HepG2 (cell line): Measurements from ENCODE around the gene C22orf42. TPM values are rescaled to one million over a fixed set of nuclear protein-coding genes. Genes with fewer than 3 reads are reported as not detected.

Experiments
- ATAC-seq: fragments of 200-7000 bp; cut with Tn5 transposase; 3 replicates; pipeline ENCODE4 v1.9.1; 2020; ENCODE audit warnings: mild to moderate bottlenecking, moderate library complexity
- BruUV-seq: library from RNA; stranded (reverse); fragments of 400-500 nt; replicated peaks from 2 replicates; lab custom pipeline; 2021; lab: Mats Ljungman, UMichigan
- CTCF ChIA-PET: fragments of 300-600 bp; formaldehyde crosslinking; extraction: SDS; loops from one replicate; lab custom pipeline; 2021; ENCODE audit warnings: low total read pairs, inconsistent platforms, low intra/inter-chr PET ratio; lab: Yijun Ruan, JAX
- POLR2A ChIA-PET: fragments of 350-600 bp; sonication (Branson Sonifier 250); formaldehyde crosslinking; loops from one replicate; lab custom pipeline; 2020; ENCODE audit warnings: antibody characterized with exemption, inconsistent platforms; lab: Yijun Ruan, JAX
- DNase-seq: peaks from one replicate; pipeline ENCODE4 v3.0.0-alpha.2; 2015; ENCODE audit warnings: low spot score
- FAIRE-seq: peaks from 3 replicates; lab custom pipeline; 2011; peaks lifted over from hg19 to GRCh38; lab: Jason Lieb, UNC
- H2AFZ ChIP-seq: one replicate; pipeline ENCODE4 v1.6.1; 2011; ENCODE audit warnings: low read length, inconsistent platforms
- H3K27ac ChIP-seq: fragments of 300-600 bp; 3 replicates; pipeline ENCODE4 v1.8.0; 2011; ENCODE audit warnings: mixed run types, mild to moderate bottlenecking, mixed read lengths, low read length, inconsistent platforms; ENCODE audit not compliant: insufficient read depth; ENCODE audit errors: extremely low read length
- H3K27me3 ChIP-seq, 2 experiments: fragments of 200-600 bp in 1 of 2; 2 replicates in 1 of 2; 3 replicates in 1 of 2; pipeline versions ENCODE4 v1.6.0 to v1.8.0; 2011; ENCODE audit warnings: low read length in 2 of 2, mild to moderate bottlenecking in 2 of 2, moderate library complexity in 2 of 2, inconsistent platforms in 1 of 2; ENCODE audit not compliant: insufficient read depth in 2 of 2, control insufficient read depth in 1 of 2
- H3K36me3 ChIP-seq, 2 experiments: fragments of 200-600 bp in 1 of 2; replicated peaks in 1 of 2; 2 replicates in 1 of 2; 3 replicates in 1 of 2; pipeline versions ENCODE4 v1.5.1 to v1.8.0; 2011; ENCODE audit warnings: low read length in 2 of 2, inconsistent platforms in 1 of 2; ENCODE audit not compliant: insufficient read depth in 2 of 2, control insufficient read depth in 1 of 2
- H3K4me1 ChIP-seq: 2 replicates; pipeline ENCODE4 v1.5.1; 2012; ENCODE audit warnings: low read length, inconsistent platforms; ENCODE audit not compliant: insufficient read depth
- H3K4me2 ChIP-seq: 2 replicates; pipeline ENCODE4 v1.6.0; 2011; ENCODE audit warnings: low read depth, low read length, inconsistent platforms
- H3K4me3 ChIP-seq, 3 experiments: fragments of 200-600 bp in 1 of 3; sonication (generic), shearing (Covaris generic) in 1 of 3; replicated peaks in 1 of 3; 2 replicates each; pipeline ENCODE4 v1.5.1; 2011 to 2016; ENCODE audit warnings: low read length in 3 of 3, inconsistent platforms in 2 of 3, low read depth in 2 of 3, mild to moderate bottlenecking in 2 of 3, control low read depth in 1 of 3, mixed read lengths in 1 of 3; ENCODE audit not compliant: insufficient read depth in 1 of 3
- H3K79me2 ChIP-seq: one replicate; pipeline ENCODE4 v1.6.1; 2011; ENCODE audit warnings: low read length, inconsistent platforms; ENCODE audit not compliant: insufficient read depth
- H3K9ac ChIP-seq: 2 replicates; pipeline ENCODE4 v1.6.0; 2011; ENCODE audit warnings: mild to moderate bottlenecking, low read depth, low read length, inconsistent platforms; ENCODE audit not compliant: insufficient read depth
- H3K9me3 ChIP-seq: 2 replicates; pipeline ENCODE4 v1.5.1; 2012; ENCODE audit warnings: mild to moderate bottlenecking, low read length
- H4K20me1 ChIP-seq: 2 replicates; pipeline ENCODE4 v1.6.0; 2011; ENCODE audit warnings: inconsistent platforms, mild to moderate bottlenecking, low read length, moderate library complexity; ENCODE audit not compliant: insufficient read depth
- CERS6 ChIP-seq: sonication (generic); formaldehyde crosslinking; IDR thresholded peaks from 2 replicates; pipeline ENCODE4 v1.5.0; 2020; ENCODE audit warnings: missing genetic modification reagents
- CREB3 ChIP-seq: sonication (generic); formaldehyde crosslinking; IDR thresholded peaks from 2 replicates; pipeline ENCODE4 v1.5.0; 2020; ENCODE audit warnings: missing genetic modification reagents
- MXD3 ChIP-seq: IDR thresholded peaks from 2 replicates; pipeline ENCODE4 v1.6.1; 2016; ENCODE audit warnings: mild to moderate bottlenecking, missing biosample characterization, missing genetic modification reagents
- UBTF ChIP-seq: sonication (generic); formaldehyde crosslinking; IDR thresholded peaks from 2 replicates; pipeline ENCODE4 v1.4.0; 2020; ENCODE audit warnings: mild to moderate bottlenecking, missing genetic modification reagents
- ZBTB7B ChIP-seq: sonication (generic); formaldehyde crosslinking; IDR thresholded peaks from 2 replicates; pipeline ENCODE4 v1.4.0; 2020; ENCODE audit warnings: missing genetic modification reagents
- ZKSCAN5 ChIP-seq: sonication (generic); formaldehyde crosslinking; IDR thresholded peaks from 2 replicates; pipeline ENCODE4 v1.5.1; 2020; ENCODE audit warnings: mild to moderate bottlenecking, missing genetic modification reagents
- ZNF260 ChIP-seq: sonication (generic); formaldehyde crosslinking; IDR thresholded peaks from 2 replicates; pipeline ENCODE4 v1.4.0; 2020; ENCODE audit warnings: missing genetic modification reagents, low read depth, mild to moderate bottlenecking, borderline replicate concordance
- ZNF281 ChIP-seq: sonication (generic); formaldehyde crosslinking; IDR thresholded peaks from 2 replicates; pipeline ENCODE4 v1.4.0; 2020; ENCODE audit warnings: missing genetic modification reagents, borderline replicate concordance
- ZNF468 ChIP-seq: sonication (generic); formaldehyde crosslinking; IDR thresholded peaks from 2 replicates; pipeline ENCODE4 v1.8.0; 2022; ENCODE audit warnings: mild to moderate bottlenecking, moderate library complexity, missing genetic modification reagents
- ZNF552 ChIP-seq: sonication (generic); formaldehyde crosslinking; IDR thresholded peaks from 2 replicates; pipeline ENCODE4 v1.9.0; 2022; ENCODE audit warnings: missing genetic modification reagents, mild to moderate bottlenecking, borderline replicate concordance
- ZNF607 ChIP-seq: sonication (generic); formaldehyde crosslinking; IDR thresholded peaks from 2 replicates; pipeline ENCODE4 v1.5.1; 2020; ENCODE audit warnings: missing genetic modification reagents, mild to moderate bottlenecking, borderline replicate concordance
- WGBS: methylation state at CpG from one replicate; pipeline ENCODE4 v1.1.6; 2017; ENCODE audit warnings: low lambda C conversion rate; 5-methylcytosine and 5-hydroxymethylcytosine counted together
- in situ Hi-C: cut with HindIII; loops from 2 replicates; pipeline ENCODE4 v1.10.0; 2017; ENCODE audit warnings: low pct_unique_long_range_greater_than_20kb; ENCODE audit not compliant: extremely low pct_ligation_motif_present
- intact Hi-C: fragments of 100-400 bp; cut with micrococcal nuclease; formaldehyde crosslinking; loops from one replicate; pipeline ENCODE4 v1.10.0; 2022; ENCODE audit not compliant: unreplicated experiment
- polyA plus RNA-seq, 8 experiments: library from polyadenylated mRNA; depleted of rRNA in 3 of 8; stranded (reverse) in 7 of 8; unstranded in 1 of 8; fragments of >200 nt; fragmentation: Illumina TruSeq in 4 of 8; extraction: Trizol in 4 of 8; gene quantifications; 2 replicates each; pipeline versions ENCODE4 v1.2.1 to v1.2.3, GENCODE V29; 2011 to 2016; ENCODE audit warnings: low read depth in 4 of 8, missing spikeins in 1 of 8, mixed read lengths in 1 of 8; ENCODE audit not compliant: insufficient read depth in 1 of 8
- total RNA-seq, 5 experiments: library from RNA; depleted of rRNA; stranded (reverse); fragments of >200 nt; fragmentation: Illumina TruSeq; extraction: Trizol; gene quantifications; 2 replicates each; pipeline ENCODE4 v1.2.3, GENCODE V29; 2016; ENCODE audit warnings: low read depth in 1 of 5

The C22orf42 gene
- total and polyA plus RNA-seq, 2 of the 13 experiments (the other 11 are each of a cell fraction or from before 2014, with no cell fraction given), result not detected

- peaks cover 27% of the 10 kb centered on the region for H3K4me1 ChIP-seq
- ChIA-PET POLR2A (no interaction called here), CTCF (interaction anchor here (1.1 kb wide), 1 partner anchor 60 kb away, joined by 5 read pairs; no protein-coding TSS in a partner anchor)
- peak; percentile 36 for ATAC-seq
- peak overlapping the region; percentile 37 for H3K4me2 ChIP-seq
- peak overlapping the region in 1 of 3 experiments; percentile 12; a peak in 1 of 6 replicates for H3K4me3 ChIP-seq
- no peaks in the 10 kb centered on the region for H3K36me3 ChIP-seq
- no peak overlapping the region for H3K9ac ChIP-seq
- FAIRE-seq, result no peak
- 93% methylated on average over 5 of the region's 30 CpGs for WGBS
- no peak overlapping the region for H3K27ac ChIP-seq
- TF ChIP-seq ZNF281 (CRISPR knock-in tag) (peak; percentile 55; the same call in 1 of the 2 replicates), ZKSCAN5 (CRISPR knock-in tag) (peak; percentile 65), CREB3 (CRISPR knock-in tag) (no peak), ZNF607 (CRISPR knock-in tag) (no peak), ZNF468 (no peak), ZNF552 (CRISPR knock-in tag) (no peak), CERS6 (CRISPR knock-in tag) (no peak), MXD3 (no peak), ZNF260 (CRISPR knock-in tag) (no peak), UBTF (CRISPR knock-in tag) (0 out of 2 replicates have a peak, but pooled peaks have one; percentile 5), ZBTB7B (CRISPR knock-in tag) (0 out of 2 replicates have a peak, but pooled peaks have one; percentile 18)
- no peaks in the 10 kb centered on the region; a peak in 1 of 5 replicates for H3K27me3 ChIP-seq
- BruUV-seq, result no TSS peak
- DNase-seq, result no peak
- no peaks in the 10 kb centered on the region for H4K20me1 ChIP-seq
- intact Hi-C loops (no loop called here), in situ Hi-C loops (no loop called here)
- H2AFZ ChIP-seq, result no peak overlapping the region
- no peaks in the 10 kb centered on the region for H3K79me2 ChIP-seq
- H3K9me3 ChIP-seq, result no peaks in the 10 kb centered on the region
These were observed 47.1 kb upstream of the C22orf42 start for GRCh38 chr22:32205974-32206773.
